Endothelial cell of umbilical vein (primary cell): Measurements from ENCODE around the gene ERAP2. TPM values are rescaled to one million over a fixed set of nuclear protein-coding genes. Genes with fewer than 3 reads are reported as not detected.

Experiments used
- BruUV-seq: library from RNA; stranded (reverse); fragments of 400-500 nt; replicated peaks from 2 replicates; lab custom pipeline; 2021; lab: Mats Ljungman, UMichigan
- CTCF ChIA-PET: fragments of 300-600, 350-600 bp; sonication (Branson Sonifier 250); formaldehyde crosslinking; loops from one replicate; lab custom pipeline; 2021; ENCODE audit warnings: antibody characterized with exemption, inconsistent platforms; lab: Charles Lee
- POLR2A ChIA-PET: fragments of 300-600, 350-600 bp; sonication (Branson Sonifier 250); formaldehyde crosslinking; loops from one replicate; lab custom pipeline; 2021; ENCODE audit warnings: antibody characterized with exemption, inconsistent platforms; lab: Charles Lee
- DNase-seq: peaks from one replicate; pipeline ENCODE4 v3.0.0-alpha.2; 2011; ENCODE audit warnings: low read depth, low spot score
- FAIRE-seq: peaks from 2 replicates; lab custom pipeline; 2011; peaks lifted over from hg19 to GRCh38; lab: Jason Lieb, UNC
- H2AFZ ChIP-seq: 2 replicates; pipeline ENCODE4 v1.6.0; 2012; ENCODE audit warnings: low read depth, low read length, control low read depth, inconsistent platforms
- H3K27ac ChIP-seq: 2 replicates; pipeline ENCODE4 v1.5.1; 2011; ENCODE audit warnings: low read depth, mild to moderate bottlenecking, control low read depth, low read length, moderate library complexity; ENCODE audit not compliant: insufficient read depth
- H3K27me3 ChIP-seq, 2 experiments: 2 replicates each; pipeline versions ENCODE4 v1.6.0 to v1.6.1; 2011; ENCODE audit warnings: low read length in 2 of 2, mixed read lengths in 1 of 2; ENCODE audit not compliant: control insufficient read depth in 2 of 2, insufficient read depth in 2 of 2
- H3K36me3 ChIP-seq, 2 experiments: 2 replicates in 1 of 2; 3 replicates in 1 of 2; pipeline ENCODE4 v1.5.1; 2011; ENCODE audit warnings: low read length in 2 of 2, mild to moderate bottlenecking in 1 of 2, moderate library complexity in 1 of 2; ENCODE audit not compliant: control insufficient read depth in 2 of 2, insufficient read depth in 2 of 2; ENCODE audit errors: extremely low read depth in 1 of 2
- H3K4me1 ChIP-seq: 3 replicates; pipeline ENCODE4 v1.5.1; 2011; ENCODE audit warnings: mild to moderate bottlenecking, low read length; ENCODE audit not compliant: control insufficient read depth, insufficient read depth; ENCODE audit errors: extremely low read depth
- H3K4me2 ChIP-seq: 2 replicates; pipeline ENCODE4 v1.6.1; 2011; ENCODE audit warnings: low read length, control low read depth, mixed read lengths; ENCODE audit not compliant: insufficient read depth
- H3K4me3 ChIP-seq, 3 experiments: fragments of 200-600 bp in 1 of 3; sonication (generic), shearing (Covaris generic) in 1 of 3; replicated peaks in 1 of 3; 2 replicates each; pipeline ENCODE4 v1.5.1; 2011 to 2016; ENCODE audit warnings: control low read depth in 3 of 3, low read length in 3 of 3, mild to moderate bottlenecking in 2 of 3, inconsistent platforms in 1 of 3, low read depth in 1 of 3, moderate library complexity in 1 of 3; ENCODE audit not compliant: insufficient read depth in 1 of 3
- H3K79me2 ChIP-seq: 2 replicates; pipeline ENCODE4 v1.6.0; 2012; ENCODE audit warnings: low read length, inconsistent platforms; ENCODE audit not compliant: control insufficient read depth, insufficient read depth
- H3K9ac ChIP-seq: replicated peaks from 2 replicates; pipeline ENCODE3; 2011; ENCODE audit warnings: low read length, control low read depth; ENCODE audit not compliant: insufficient read depth; ENCODE audit errors: extremely low read depth
- H3K9me1 ChIP-seq: replicated peaks from 3 replicates; pipeline ENCODE4 v1.6.0; 2011; ENCODE audit warnings: mild to moderate bottlenecking, low read length; ENCODE audit not compliant: control insufficient read depth, insufficient read depth; ENCODE audit errors: extremely low read depth
- H3K9me3 ChIP-seq: replicated peaks from 2 replicates; pipeline ENCODE4 v1.5.1; 2012; ENCODE audit warnings: low read length, inconsistent platforms; ENCODE audit not compliant: control insufficient read depth, insufficient read depth
- H4K20me1 ChIP-seq: replicated peaks from 2 replicates; pipeline ENCODE3; 2011; ENCODE audit warnings: mild to moderate bottlenecking, low read length; ENCODE audit not compliant: control insufficient read depth, insufficient read depth; ENCODE audit errors: extremely low read depth
- POLR2AphosphoS5 ChIP-seq: IDR thresholded peaks from 2 replicates; pipeline ENCODE4 v1.6.1; 2012; ENCODE audit warnings: low read depth, mild to moderate bottlenecking, control low read depth, low read length, moderate library complexity; ENCODE audit not compliant: insufficient read depth
- dilution Hi-C: fragments of 300-500 bp; cut with MboI; formaldehyde crosslinking; loops from one replicate; pipeline ENCODE4 v1.15.0; 2019; ENCODE audit warnings: low sequenced_read_pairs; ENCODE audit not compliant: extremely low pct_ligation_motif_present
- intact Hi-C: fragments of 100-400 bp; cut with micrococcal nuclease; formaldehyde crosslinking; loops from one replicate; pipeline ENCODE4 v1.10.0; 2022
- polyA plus RNA-seq, 4 experiments: library from polyadenylated mRNA; depleted of rRNA in 3 of 4; stranded (reverse) in 3 of 4; unstranded in 1 of 4; fragments of >200 nt; gene quantifications; 2 replicates each; pipeline versions ENCODE4 v1.2.1 to v1.2.3, GENCODE V29; 2011 to 2012; ENCODE audit warnings: missing spikeins in 1 of 4
- total RNA-seq: library from RNA; stranded (reverse); gene quantifications from 2 replicates; pipeline ENCODE4 v1.2.3, GENCODE V29; 2021
- TF ChIP-seq, protein P1 (sequence below), 2 donors: IDR thresholded peaks; 1 replicate in 1 of 2; 2 replicates in 1 of 2; pipeline ENCODE4 v1.5.1; 2011; ENCODE audit warnings: low read length in 2 of 2, mild to moderate bottlenecking in 2 of 2, moderate library complexity in 2 of 2, control low read depth in 1 of 2, inconsistent platforms in 1 of 2, low read depth in 1 of 2; ENCODE audit not compliant: insufficient read depth in 1 of 2; ENCODE audit errors: extremely low read depth in 1 of 2

Gene ERAP2
- total and polyA plus RNA-seq, 2 donors (not counting 3 experiments of a cell fraction or from before 2014, with no cell fraction given): 3.1 to 10.0 TPM

DNA sequence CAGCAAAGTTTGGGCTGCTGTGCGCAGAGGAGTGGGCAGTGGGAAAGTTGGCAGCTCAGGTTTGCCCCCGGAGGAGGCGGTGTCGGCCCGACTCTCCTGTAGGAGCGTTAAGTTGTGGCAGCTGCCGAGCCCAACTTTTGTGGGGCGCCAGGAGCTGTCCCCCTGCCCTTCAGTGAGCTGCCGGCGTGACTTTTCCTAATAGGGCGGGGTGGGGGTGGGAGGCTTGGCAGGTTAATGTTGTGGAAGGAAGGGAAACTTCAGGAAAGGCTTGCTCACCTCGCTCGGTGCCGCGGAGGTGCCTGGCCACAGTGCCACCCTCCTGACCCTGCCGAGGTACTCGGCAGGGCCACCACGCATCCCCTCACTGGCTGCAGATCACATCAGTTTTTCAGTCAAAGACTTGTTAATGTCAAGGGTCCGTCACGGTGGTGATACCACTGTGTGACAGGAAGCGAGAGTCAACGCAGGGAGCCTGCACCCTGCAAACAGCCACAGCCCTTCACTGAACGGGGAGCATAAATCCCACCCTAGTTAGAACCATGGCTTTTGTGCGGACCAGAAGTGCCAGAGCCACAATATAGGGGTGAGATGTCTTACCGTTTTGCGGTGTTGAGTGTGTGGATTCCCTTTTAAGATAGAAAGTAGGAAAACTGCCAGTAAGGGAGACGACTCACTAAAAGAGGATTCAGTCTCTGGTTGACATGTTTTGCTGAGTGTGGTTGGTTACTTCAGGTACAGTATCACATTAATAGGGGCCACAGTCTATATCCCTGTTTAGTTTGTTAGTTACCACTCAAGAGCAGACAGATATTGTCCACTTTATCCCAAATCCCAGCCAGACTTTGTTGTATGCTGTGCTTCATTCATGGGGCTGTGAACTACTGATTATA lies 60.4 kb downstream of the ERAP2 start:
- Histone ChIP-seq H4K20me1 (no peaks in the 10 kb centered on the region), H3K27ac (no peak overlapping the region), H3K36me3 (no peaks in the 10 kb centered on the region), H3K79me2 (peaks cover 34% of the 10 kb centered on the region), H3K9me1 (no peaks in the 10 kb centered on the region), H3K4me1 (peaks cover 21% of the 10 kb centered on the region), H2AFZ (peak overlapping the region; percentile 83), H3K9me3 (no peaks in the 10 kb centered on the region), H3K27me3 (no peaks in the 10 kb centered on the region), H3K9ac (peak overlapping the region; percentile 68), H3K4me2 (peak overlapping the region; percentile 66), H3K4me3 (peak overlapping the region; percentile 20 to 97 (median 85))
- dilution Hi-C loops: no loop called here
- BruUV-seq: no TSS peak
- ChIA-PET POLR2A (interaction anchor here (0.6 kb wide), 1 partner anchor 141 kb away, joined by 5 read pairs; no protein-coding TSS in a partner anchor), CTCF (interaction anchor here (1.0 to 3.8 kb wide), 10 partner anchors 12 to 206 kb away, joined by 3 to 29 read pairs (median 4); partner anchors contain the start of gene LIX1)
- intact Hi-C loops: loop anchor here (1.0 to 10.0 kb wide), 4 partner anchors 60 to 1838 kb away; partner anchors contain the start of genes ERAP2 and RGMB
- peak; percentile 57 for DNase-seq
- TF ChIP-seq, protein P1, sequence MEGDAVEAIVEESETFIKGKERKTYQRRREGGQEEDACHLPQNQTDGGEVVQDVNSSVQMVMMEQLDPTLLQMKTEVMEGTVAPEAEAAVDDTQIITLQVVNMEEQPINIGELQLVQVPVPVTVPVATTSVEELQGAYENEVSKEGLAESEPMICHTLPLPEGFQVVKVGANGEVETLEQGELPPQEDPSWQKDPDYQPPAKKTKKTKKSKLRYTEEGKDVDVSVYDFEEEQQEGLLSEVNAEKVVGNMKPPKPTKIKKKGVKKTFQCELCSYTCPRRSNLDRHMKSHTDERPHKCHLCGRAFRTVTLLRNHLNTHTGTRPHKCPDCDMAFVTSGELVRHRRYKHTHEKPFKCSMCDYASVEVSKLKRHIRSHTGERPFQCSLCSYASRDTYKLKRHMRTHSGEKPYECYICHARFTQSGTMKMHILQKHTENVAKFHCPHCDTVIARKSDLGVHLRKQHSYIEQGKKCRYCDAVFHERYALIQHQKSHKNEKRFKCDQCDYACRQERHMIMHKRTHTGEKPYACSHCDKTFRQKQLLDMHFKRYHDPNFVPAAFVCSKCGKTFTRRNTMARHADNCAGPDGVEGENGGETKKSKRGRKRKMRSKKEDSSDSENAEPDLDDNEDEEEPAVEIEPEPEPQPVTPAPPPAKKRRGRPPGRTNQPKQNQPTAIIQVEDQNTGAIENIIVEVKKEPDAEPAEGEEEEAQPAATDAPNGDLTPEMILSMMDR (IDR thresholded peaks at IDR 0.05; ENCODE audit: extremely low read depth in 1 of 2, insufficient read depth in 1 of 2, low read depth in 1 of 2, low read length in 2 of 2): peak in 1 of 2 donors; percentile 27
- no peak for TF ChIP-seq POLR2AphosphoS5
- FAIRE-seq: peak; percentile 15
